H1 (cell line): ENCODE results near the gene SYNJ2. TPM values are rescaled to one million over a fixed set of nuclear protein-coding genes. Genes with fewer than 3 reads are reported as not detected.

ENCODE experiments used
- ATF3 ChIP-seq: IDR thresholded peaks from 2 replicates; pipeline ENCODE4 v1.6.1; 2011; ENCODE audit warnings: low read depth, mild to moderate bottlenecking, low read length; ENCODE audit not compliant: insufficient read depth
- BRCA1 ChIP-seq: IDR thresholded peaks from 2 replicates; pipeline ENCODE4 v1.6.1; 2012; ENCODE audit warnings: low read depth, low read length, improper control_type of control experiment
- CBX8 ChIP-seq: fragments of 300-800, 300-1000 bp; sonication (generic); IDR thresholded peaks from 2 replicates; pipeline ENCODE4 v1.7.1; 2016; ENCODE audit warnings: low read depth, low read length, borderline replicate concordance
- CHD7 ChIP-seq: fragments of 300-600 bp; sonication (generic); IDR thresholded peaks from 2 replicates; pipeline ENCODE4 v1.7.1; 2012; ENCODE audit warnings: low read length, moderate library complexity, mild to moderate bottlenecking, inconsistent platforms; ENCODE audit not compliant: insufficient replicate concordance
- CREB1 ChIP-seq: IDR thresholded peaks from 2 replicates; pipeline ENCODE4 v1.6.1; 2012; ENCODE audit warnings: inconsistent platforms
- CTBP2 ChIP-seq: IDR thresholded peaks from 2 replicates; pipeline ENCODE4 v1.7.0; 2011; ENCODE audit warnings: borderline replicate concordance, mild to moderate bottlenecking, moderate library complexity, mixed read lengths, low read length; ENCODE audit not compliant: insufficient read depth, insufficient read length
- HDAC2 ChIP-seq, 2 experiments: fragments of 300-600 bp in 1 of 2; sonication (generic) in 1 of 2; IDR thresholded peaks; 2 replicates each; pipeline ENCODE4 v1.6.1; 2011 to 2012; ENCODE audit warnings: low read depth in 2 of 2, low read length in 2 of 2, mild to moderate bottlenecking in 2 of 2, moderate library complexity in 2 of 2, borderline replicate concordance in 1 of 2, inconsistent platforms in 1 of 2
- KDM1A ChIP-seq: fragments of 200-600, 300-600 bp; sonication (generic); IDR thresholded peaks from 2 replicates; pipeline ENCODE4 v1.7.1; 2016; ENCODE audit warnings: mild to moderate bottlenecking, low read length, borderline replicate concordance
- SIN3A ChIP-seq, 2 experiments: IDR thresholded peaks in 1 of 2; conservative IDR thresholded peaks in 1 of 2; 2 replicates each; pipeline ENCODE4 v1.6.1; 2011 to 2012; ENCODE audit warnings: low read length in 2 of 2, improper control_type of control experiment in 1 of 2, low read depth in 1 of 2, mild to moderate bottlenecking in 1 of 2
- SIX5 ChIP-seq: IDR thresholded peaks from 2 replicates; pipeline ENCODE4 v1.6.1; 2011; ENCODE audit warnings: mild to moderate bottlenecking, low read depth, low read length
- SP4 ChIP-seq: IDR thresholded peaks from 2 replicates; pipeline ENCODE4 v1.6.1; 2012; ENCODE audit warnings: low read length, inconsistent platforms
- polyA plus RNA-seq, 7 experiments: library from polyadenylated mRNA; depleted of rRNA in 3 of 7; stranded (reverse) in 5 of 7; unstranded in 2 of 7; fragments of >200 nt in 5 of 7; fragments of 200-250 nt in 2 of 7; gene quantifications; 1 replicate in 5 of 7; 2 replicates in 1 of 7; 4 replicates in 1 of 7; pipeline versions ENCODE4 v1.2.1 to v1.2.3, GENCODE V29; 2011 to 2013; ENCODE audit warnings: missing spikeins in 2 of 7, mixed read lengths in 2 of 7
- total RNA-seq: library from RNA; stranded (reverse); fragmentation: NEBNext Ultra II Directional; extraction: Animal tissue kit (Norgen Biotek cat#: 25700); gene quantifications from 2 replicates; pipeline ENCODE4 v1.2.1, GENCODE V29; 2021

The SYNJ2 gene
- total and polyA plus RNA-seq, 2 of the 8 experiments (the other 6 are each of a cell fraction or from before 2014, with no cell fraction given): 3.7 to 13.9 TPM

GRCh38 chr6:158059108-158059507, 77.4 kb downstream of the SYNJ2 start (continued):
- TF ChIP-seq CHD7 (no peak), SIX5 (no peak), ATF3 (no peak), CTBP2 (no peak), CBX8 (no peak), SP4 (no peak), CREB1 (no peak), BRCA1 (no peak), HDAC2 (IDR thresholded peaks at IDR 0.05; ENCODE audit: borderline replicate concordance in 1 of 2, low read depth in 2 of 2, low read length in 2 of 2) (no peak), KDM1A (no peak), SIN3A (conservative IDR thresholded peaks at IDR 0.05 in 1 of 2, IDR thresholded peaks at IDR 0.05 in 1 of 2; ENCODE audit: low read depth in 1 of 2, low read length in 2 of 2) (no peak)
